ENCODE measurements around the gene OR7G3. TPM values are rescaled to one million over a fixed set of nuclear protein-coding genes. Genes with fewer than 3 reads are reported as not detected.

OR7G3 gene

DNA sequence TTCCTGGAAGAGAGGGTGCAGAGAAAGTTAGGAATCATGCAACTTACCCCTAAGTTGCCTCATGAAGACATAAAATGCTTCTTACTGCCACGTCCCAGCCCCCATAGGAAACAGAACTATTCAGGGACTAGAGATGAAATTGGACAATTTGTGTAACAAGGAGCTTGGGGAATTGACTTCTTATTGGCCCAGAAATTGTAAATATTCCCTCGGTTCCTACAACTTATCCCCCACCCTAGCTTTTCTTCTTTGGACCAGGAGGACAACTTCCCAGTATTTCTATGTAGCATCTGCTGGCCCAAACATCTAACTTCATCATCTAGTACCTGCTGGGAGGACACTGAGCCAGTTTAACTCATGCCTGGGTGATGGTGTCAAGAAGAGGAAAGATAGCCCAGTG is 40.0 kb downstream of the OR7G3 start, which contains the start of gene OR1M1:
TSS of gene OR1M1 (plus strand) at position 301 of the 400 bp plus-strand sequence. CDS start 6,184 bp downstream, outside the sequence.
- Histone ChIP-seq H3K4me1 (ENCODE audit: control insufficient read depth, insufficient read depth, low read depth, low read length) (no peaks in the 10 kb centered on the region), H3K79me1 (replicated peaks; ENCODE audit: low read length, poor library complexity, severe bottlenecking) (no peaks in the 10 kb centered on the region), H3K27ac (ENCODE audit: low read length, poor library complexity, severe bottlenecking) (no peak within 1 kb of the TSS), H2AFZ (ENCODE audit: low read depth, low read length) (no peak within 1 kb of the TSS), H2BK15ac (ENCODE audit: low read depth, poor library complexity, severe bottlenecking) (no peak within 1 kb of the TSS), H3K14ac (ENCODE audit: low read length in 2 of 2) (no peak within 1 kb of the TSS), H2AK5ac (ENCODE audit: low read length, severe bottlenecking) (no peak within 1 kb of the TSS), H3K9ac (ENCODE audit: low read length) (no peak within 1 kb of the TSS), H3K4me3 (ENCODE audit: insufficient read depth in 1 of 2, low read depth in 1 of 2, low read length in 2 of 2) (no peak within 1 kb of the TSS), H3K27me3 (ENCODE audit: control insufficient read depth in 1 of 2, insufficient read depth in 1 of 2, low read length in 2 of 2) (no peaks in the 10 kb centered on the region), H3K4me2 (ENCODE audit: low read length, poor library complexity, severe bottlenecking) (no peak within 1 kb of the TSS), H2BK120ac (ENCODE audit: low read depth, low read length) (no peak within 1 kb of the TSS), H2BK5ac (ENCODE audit: low read depth, low read length, poor library complexity, severe bottlenecking) (no peak within 1 kb of the TSS), H3K4ac (ENCODE audit: low read depth in 1 of 2, low read length in 2 of 2) (no peak within 1 kb of the TSS), H4K91ac (ENCODE audit: low read length) (no peak within 1 kb of the TSS), H3K36me3 (ENCODE audit: control insufficient read depth in 1 of 2, insufficient read depth in 2 of 2, low read depth in 1 of 2, low read length in 2 of 2) (no peaks in the 10 kb centered on the region), H2BK12ac (ENCODE audit: low read length in 2 of 2) (no peak within 1 kb of the TSS), H3K9me3 (ENCODE audit: control insufficient read depth, low read length) (no peaks in the 10 kb centered on the region), H3K23ac (ENCODE audit: low read length in 2 of 2) (no peak within 1 kb of the TSS), H4K8ac (ENCODE audit: low read length) (no peak within 1 kb of the TSS), H3K18ac (ENCODE audit: low read depth in 1 of 2, low read length in 2 of 2) (no peak within 1 kb of the TSS)
- no CpG with 5 or more reads among the region's 2 CpGs for WGBS
- DNase-seq, result no peak

DNA sequence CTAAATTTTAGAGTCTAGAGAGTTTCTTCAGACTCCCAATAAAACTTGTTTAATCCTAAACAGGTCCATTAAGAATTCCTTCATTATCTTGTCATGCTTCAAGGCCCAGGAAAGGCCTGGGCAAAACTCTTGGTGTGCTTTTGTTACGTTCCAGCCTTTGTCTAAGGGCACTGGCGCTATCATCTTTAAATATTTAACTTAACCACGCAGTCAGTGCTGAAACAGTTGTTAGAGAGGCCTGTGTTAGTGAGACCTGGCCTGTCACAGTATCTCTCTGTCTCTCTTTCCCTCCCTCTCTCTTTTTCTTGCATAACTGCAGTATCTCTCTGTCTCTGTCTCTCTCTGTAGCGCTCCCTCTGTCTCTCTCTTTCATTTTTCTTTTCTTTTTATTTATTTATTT is 48.1 kb downstream of the OR7G3 start:
- Histone ChIP-seq H2AFZ (ENCODE audit: low read depth, low read length) (no peak overlapping the region), H2BK5ac (ENCODE audit: low read depth, low read length, poor library complexity, severe bottlenecking) (no peak overlapping the region)
- no peak for DNase-seq

DNA sequence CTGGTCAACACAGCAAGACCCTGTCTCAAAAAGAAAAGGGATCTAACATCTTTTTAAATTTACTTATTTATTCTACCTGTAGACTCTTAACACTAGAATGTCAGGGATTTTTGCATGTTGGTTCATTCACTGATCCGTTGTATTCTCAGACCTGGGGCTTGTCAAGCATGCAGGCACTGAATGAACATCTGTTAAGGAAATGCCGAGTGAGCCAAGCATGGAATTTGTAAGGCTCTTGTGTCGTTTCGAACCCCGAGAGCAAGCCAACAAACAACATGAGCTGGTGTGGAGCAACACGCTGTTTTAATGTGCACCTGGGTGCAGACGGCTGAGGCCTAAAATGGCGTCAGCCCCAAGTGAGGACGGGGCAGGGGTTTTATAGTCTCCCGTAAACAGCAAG is 49.8 kb downstream of the OR7G3 start:
- H3K27me3 ChIP-seq (ENCODE audit: control insufficient read depth in 1 of 2, insufficient read depth in 1 of 2, low read length in 2 of 2), result no peaks in the 10 kb centered on the region
- no peak overlapping the region for H2BK12ac ChIP-seq (ENCODE audit: low read length in 2 of 2)
- 88% methylated on average over 10 of the region's 10 CpGs for WGBS
- DNase-seq, result no peak
- no peak overlapping the region for H3K4me2 ChIP-seq (ENCODE audit: low read length, poor library complexity, severe bottlenecking)
- H3K4me1 ChIP-seq (ENCODE audit: control insufficient read depth, insufficient read depth, low read depth, low read length), result peaks cover 7% of the 10 kb centered on the region
- H3K23ac ChIP-seq (ENCODE audit: low read length in 2 of 2), result no peak overlapping the region
- H3K4me3 ChIP-seq (ENCODE audit: insufficient read depth in 1 of 2, low read depth in 1 of 2, low read length in 2 of 2), result no peak overlapping the region
- no peaks in the 10 kb centered on the region for H3K9me3 ChIP-seq (ENCODE audit: control insufficient read depth, low read length)
- no peak overlapping the region for H2BK120ac ChIP-seq (ENCODE audit: low read depth, low read length)
- no peak overlapping the region for H3K14ac ChIP-seq (ENCODE audit: low read length in 2 of 2)
- no peaks in the 10 kb centered on the region for H3K36me3 ChIP-seq (ENCODE audit: control insufficient read depth in 1 of 2, insufficient read depth in 2 of 2, low read depth in 1 of 2, low read length in 2 of 2)
- H2AFZ ChIP-seq (ENCODE audit: low read depth, low read length), result no peak overlapping the region
- peak overlapping the region; percentile 16 for H2AK5ac ChIP-seq (ENCODE audit: low read length, severe bottlenecking)
- no peak overlapping the region for H2BK15ac ChIP-seq (ENCODE audit: low read depth, poor library complexity, severe bottlenecking)
- H3K18ac ChIP-seq (ENCODE audit: low read depth in 1 of 2, low read length in 2 of 2), result no peak overlapping the region
- H3K9ac ChIP-seq (ENCODE audit: low read length), result no peak overlapping the region
- no peak overlapping the region for H2BK5ac ChIP-seq (ENCODE audit: low read depth, low read length, poor library complexity, severe bottlenecking)
- H3K27ac ChIP-seq (ENCODE audit: low read length, poor library complexity, severe bottlenecking), result no peak overlapping the region
- no peak overlapping the region for H4K8ac ChIP-seq (ENCODE audit: low read length)
- H3K79me1 ChIP-seq (replicated peaks; ENCODE audit: low read length, poor library complexity, severe bottlenecking), result no peaks in the 10 kb centered on the region
- H4K91ac ChIP-seq (ENCODE audit: low read length), result no peak overlapping the region
- no peak overlapping the region for H3K4ac ChIP-seq (ENCODE audit: low read depth in 1 of 2, low read length in 2 of 2)

More for the DNA sequence above, 48.1 kb downstream of the OR7G3 start:
- Histone ChIP-seq H2BK12ac (ENCODE audit: low read length in 2 of 2) (no peak overlapping the region), H2BK15ac (ENCODE audit: low read depth, poor library complexity, severe bottlenecking) (no peak overlapping the region), H3K4me1 (ENCODE audit: control insufficient read depth, insufficient read depth, low read depth, low read length) (peaks cover 7% of the 10 kb centered on the region), H4K8ac (ENCODE audit: low read length) (no peak overlapping the region), H3K4ac (ENCODE audit: low read depth in 1 of 2, low read length in 2 of 2) (no peak overlapping the region), H3K14ac (ENCODE audit: low read length in 2 of 2) (no peak overlapping the region), H2BK120ac (ENCODE audit: low read depth, low read length) (no peak overlapping the region), H3K4me3 (ENCODE audit: insufficient read depth in 1 of 2, low read depth in 1 of 2, low read length in 2 of 2) (no peak overlapping the region), H3K18ac (ENCODE audit: low read depth in 1 of 2, low read length in 2 of 2) (no peak overlapping the region), H3K27ac (ENCODE audit: low read length, poor library complexity, severe bottlenecking) (peak overlapping the region; percentile 45), H3K4me2 (ENCODE audit: low read length, poor library complexity, severe bottlenecking) (peak overlapping the region; percentile 16), H3K27me3 (ENCODE audit: control insufficient read depth in 1 of 2, insufficient read depth in 1 of 2, low read length in 2 of 2) (no peaks in the 10 kb centered on the region), H3K36me3 (ENCODE audit: control insufficient read depth in 1 of 2, insufficient read depth in 2 of 2, low read depth in 1 of 2, low read length in 2 of 2) (no peaks in the 10 kb centered on the region), H3K9ac (ENCODE audit: low read length) (no peak overlapping the region), H3K23ac (ENCODE audit: low read length in 2 of 2) (no peak overlapping the region), H3K9me3 (ENCODE audit: control insufficient read depth, low read length) (no peaks in the 10 kb centered on the region), H2AK5ac (ENCODE audit: low read length, severe bottlenecking) (no peak overlapping the region), H3K79me1 (replicated peaks; ENCODE audit: low read length, poor library complexity, severe bottlenecking) (no peaks in the 10 kb centered on the region), H4K91ac (ENCODE audit: low read length) (no peak overlapping the region)
- 64% methylated on average over 3 of the region's 4 CpGs for WGBS

Small RNA genes lying within 50 kb of the gene (small RNA-seq; reads per million reads assigned to genes)
- gene OR1M4P (ENCODE audit: low read depth), result not detected

Measured in mesenchymal stem cell (in vitro differentiated cells and primary cell).